Right atrium auricular region (tissue), 2 donors: ENCODE data around the gene KHDRBS2. TPM values are rescaled to one million over a fixed set of nuclear protein-coding genes. Genes with fewer than 3 reads are reported as not detected.

Source experiments
- DNase-seq: peaks from one replicate; pipeline ENCODE4 v3.0.0-alpha.2; 2019; ENCODE audit warnings: low spot score
- H3K27ac ChIP-seq, 2 donors: fragments of 200-600 bp; sonication (generic); 1 replicate in 1 of 2; 2 replicates in 1 of 2; pipeline ENCODE4 v1.5.1; 2016 to 2019
- H3K27me3 ChIP-seq, 2 donors: fragments of 200-600 bp; sonication (generic); one replicate each; pipeline versions ENCODE4 v1.5.1 to v1.6.0; 2017 to 2019
- H3K36me3 ChIP-seq: fragments of 200-600 bp; sonication (generic); one replicate; pipeline ENCODE4 v1.5.1; 2016
- H3K4me1 ChIP-seq, 2 donors: fragments of 200-600 bp; sonication (generic); one replicate each; pipeline versions ENCODE4 v1.5.1 to v1.6.0; 2017 to 2019
- H3K4me3 ChIP-seq, 2 donors: fragments of 200-600 bp; sonication (generic); 1 replicate in 1 of 2; 2 replicates in 1 of 2; pipeline ENCODE4 v1.5.1; 2017 to 2019; ENCODE audit warnings: mild to moderate bottlenecking in 1 of 2, moderate library complexity in 1 of 2
- H3K9me3 ChIP-seq, 2 donors: fragments of 200-600 bp; sonication (generic); one replicate each; pipeline ENCODE4 v1.5.1; 2019
- CTCF ChIP-seq, 2 donors: fragments of 200-600 bp; sonication (generic); IDR thresholded peaks; one replicate each; pipeline ENCODE4 v1.5.1; 2019; ENCODE audit warnings: antibody characterized with exemption in 2 of 2
- total RNA-seq, 2 donors: library from RNA; depleted of rRNA; stranded (reverse); fragments of >200 nt; gene quantifications; one replicate each; pipeline ENCODE4 v1.1.0, GENCODE V29; 2016

KHDRBS2 gene
- total RNA-seq, 2 donors from 2014 or later, result not detected

- Histone ChIP-seq H3K4me1 (no peaks in the 10 kb centered on the region), H3K9me3 (no peaks in the 10 kb centered on the region), H3K27me3 (no peaks in the 10 kb centered on the region), H3K36me3 (no peaks in the 10 kb centered on the region), H3K4me3 (no peak overlapping the region), H3K27ac (no peak overlapping the region)
- DNase-seq, result no peak
- no peak for TF ChIP-seq CTCF (IDR thresholded peaks at IDR 0.05)
Observed at GRCh38 chr6:62013719-62014118, 272.3 kb downstream of the KHDRBS2 start.

- Histone ChIP-seq H3K9me3 (no peaks in the 10 kb centered on the region), H3K4me1 (no peaks in the 10 kb centered on the region), H3K4me3 (no peak overlapping the region), H3K27me3 (no peaks in the 10 kb centered on the region), H3K27ac (no peak overlapping the region), H3K36me3 (no peaks in the 10 kb centered on the region)
- DNase-seq, result no peak
- no peak for TF ChIP-seq CTCF (IDR thresholded peaks at IDR 0.05)
Observed at GRCh38 chr6:62009445-62009844, 276.6 kb downstream of the KHDRBS2 start.

- no peaks in the 10 kb centered on the region for H3K36me3 ChIP-seq
- H3K9me3 ChIP-seq, result no peaks in the 10 kb centered on the region
- no peak for DNase-seq
- no peaks in the 10 kb centered on the region for H3K27me3 ChIP-seq
- no peaks in the 10 kb centered on the region for H3K4me1 ChIP-seq
- no peak overlapping the region for H3K27ac ChIP-seq
- no peak for TF ChIP-seq CTCF (IDR thresholded peaks at IDR 0.05)
- no peak overlapping the region for H3K4me3 ChIP-seq
Observed at GRCh38 chr6:61989616-61990015, 296.4 kb downstream of the KHDRBS2 start.

- Histone ChIP-seq H3K27ac (no peak overlapping the region), H3K27me3 (no peaks in the 10 kb centered on the region), H3K36me3 (no peaks in the 10 kb centered on the region), H3K4me1 (no peaks in the 10 kb centered on the region), H3K9me3 (no peaks in the 10 kb centered on the region), H3K4me3 (no peak overlapping the region)
- no peak for TF ChIP-seq CTCF (IDR thresholded peaks at IDR 0.05)
- DNase-seq, result no peak
Observed at GRCh38 chr6:61980622-61981021, 305.4 kb downstream of the KHDRBS2 start.

GRCh38 chr6:61977947-61978346 lies 308.1 kb downstream of the KHDRBS2 start:
- Histone ChIP-seq H3K4me3 (no peak overlapping the region), H3K27ac (no peak overlapping the region), H3K4me1 (no peaks in the 10 kb centered on the region), H3K27me3 (no peaks in the 10 kb centered on the region), H3K36me3 (no peaks in the 10 kb centered on the region), H3K9me3 (no peaks in the 10 kb centered on the region)
- no peak for TF ChIP-seq CTCF (IDR thresholded peaks at IDR 0.05)
- DNase-seq, result no peak

GRCh38 chr6:61977099-61977498 lies 308.9 kb downstream of the KHDRBS2 start:
- Histone ChIP-seq H3K4me1 (no peaks in the 10 kb centered on the region), H3K36me3 (no peaks in the 10 kb centered on the region), H3K27me3 (no peaks in the 10 kb centered on the region), H3K4me3 (no peak overlapping the region), H3K27ac (no peak overlapping the region), H3K9me3 (no peaks in the 10 kb centered on the region)
- no peak for DNase-seq
- TF ChIP-seq CTCF (IDR thresholded peaks at IDR 0.05), result no peak
